Measurements from ENCODE around the gene ZC3H8.

The ZC3H8 gene

DNA sequence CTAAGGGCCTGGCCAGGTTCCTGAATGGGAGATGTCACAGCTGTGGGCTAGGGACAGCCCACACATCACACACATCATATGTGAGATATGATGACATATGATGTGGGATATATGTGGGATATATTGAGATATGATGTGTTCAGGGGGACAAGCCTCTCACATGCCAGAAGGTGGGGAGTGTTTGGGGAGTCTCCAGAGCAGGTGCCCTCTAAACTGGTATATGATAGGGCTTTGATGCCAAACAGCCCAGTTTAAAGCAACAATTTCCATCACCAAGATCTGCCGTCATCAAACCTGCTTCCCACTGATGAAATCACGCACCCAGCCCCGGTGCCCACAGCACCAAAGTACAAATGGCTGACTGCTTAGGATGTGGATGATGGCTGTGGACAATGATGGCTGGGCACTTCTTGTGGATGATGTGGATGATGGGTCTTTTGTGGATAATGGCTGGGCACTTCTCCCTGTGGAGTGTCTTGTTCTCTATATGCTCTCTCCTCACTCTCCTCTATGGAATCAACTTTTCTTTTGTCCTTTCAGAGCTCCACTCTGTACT lies 65.8 kb downstream of the ZC3H8 start:
- no peak overlapping the region for H3K4me3 ChIP-seq (replicated peaks; ENCODE audit: low read depth, low read length)
- TF ChIP-seq, protein P1, sequence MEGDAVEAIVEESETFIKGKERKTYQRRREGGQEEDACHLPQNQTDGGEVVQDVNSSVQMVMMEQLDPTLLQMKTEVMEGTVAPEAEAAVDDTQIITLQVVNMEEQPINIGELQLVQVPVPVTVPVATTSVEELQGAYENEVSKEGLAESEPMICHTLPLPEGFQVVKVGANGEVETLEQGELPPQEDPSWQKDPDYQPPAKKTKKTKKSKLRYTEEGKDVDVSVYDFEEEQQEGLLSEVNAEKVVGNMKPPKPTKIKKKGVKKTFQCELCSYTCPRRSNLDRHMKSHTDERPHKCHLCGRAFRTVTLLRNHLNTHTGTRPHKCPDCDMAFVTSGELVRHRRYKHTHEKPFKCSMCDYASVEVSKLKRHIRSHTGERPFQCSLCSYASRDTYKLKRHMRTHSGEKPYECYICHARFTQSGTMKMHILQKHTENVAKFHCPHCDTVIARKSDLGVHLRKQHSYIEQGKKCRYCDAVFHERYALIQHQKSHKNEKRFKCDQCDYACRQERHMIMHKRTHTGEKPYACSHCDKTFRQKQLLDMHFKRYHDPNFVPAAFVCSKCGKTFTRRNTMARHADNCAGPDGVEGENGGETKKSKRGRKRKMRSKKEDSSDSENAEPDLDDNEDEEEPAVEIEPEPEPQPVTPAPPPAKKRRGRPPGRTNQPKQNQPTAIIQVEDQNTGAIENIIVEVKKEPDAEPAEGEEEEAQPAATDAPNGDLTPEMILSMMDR (IDR thresholded peaks at IDR 0.05; ENCODE audit: insufficient read depth, low read length, poor library complexity, severe bottlenecking): no peak
- H3K27me3 ChIP-seq (replicated peaks; ENCODE audit: control insufficient read depth, insufficient read depth, low read length): no peaks in the 10 kb centered on the region
- H3K36me3 ChIP-seq (ENCODE audit: control insufficient read depth, insufficient read depth, low read length): no peaks in the 10 kb centered on the region
- no peak for DNase-seq (ENCODE audit: extremely low read depth, insufficient read length)

- no peaks in the 10 kb centered on the region for H3K36me3 ChIP-seq (ENCODE audit: control insufficient read depth, insufficient read depth, low read length)
- DNase-seq (ENCODE audit: extremely low read depth, insufficient read length): no peak
- H3K27me3 ChIP-seq (replicated peaks; ENCODE audit: control insufficient read depth, insufficient read depth, low read length): no peaks in the 10 kb centered on the region
- TF ChIP-seq, protein P1 (IDR thresholded peaks at IDR 0.05; ENCODE audit: insufficient read depth, low read length, poor library complexity, severe bottlenecking): no peak
- H3K4me3 ChIP-seq (replicated peaks; ENCODE audit: low read depth, low read length): no peak overlapping the region
These were observed 66.8 kb downstream of the ZC3H8 start for GRCh38 chr2:112187805-112188596.

GRCh38 chr2:112187046-112187715 lies 67.7 kb downstream of the ZC3H8 start:
- no peak for DNase-seq (ENCODE audit: extremely low read depth, insufficient read length)
- H3K4me3 ChIP-seq (replicated peaks; ENCODE audit: low read depth, low read length): no peak overlapping the region

DNA sequence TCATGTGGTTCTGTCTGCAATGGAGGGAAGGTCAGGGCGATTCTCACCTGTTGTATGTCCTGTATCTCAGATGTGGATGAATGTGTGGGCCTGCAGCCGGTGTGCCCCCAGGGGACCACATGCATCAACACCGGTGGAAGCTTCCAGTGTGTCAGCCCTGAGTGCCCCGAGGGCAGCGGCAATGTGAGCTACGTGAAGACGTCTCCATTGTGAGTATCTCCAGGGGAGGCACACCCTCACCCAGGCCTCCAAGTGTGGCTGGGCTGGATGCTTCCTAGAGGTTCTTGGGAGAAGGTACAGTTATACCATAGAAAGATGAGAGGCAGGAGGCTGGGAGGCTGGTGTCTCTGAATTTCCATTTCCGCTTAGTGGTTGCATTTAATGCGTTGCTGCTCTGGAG lies 69.7 kb downstream of the ZC3H8 start:
- no peaks in the 10 kb centered on the region for H3K27me3 ChIP-seq (replicated peaks; ENCODE audit: control insufficient read depth, insufficient read depth, low read length)
- TF ChIP-seq, protein P1 (IDR thresholded peaks at IDR 0.05; ENCODE audit: insufficient read depth, low read length, poor library complexity, severe bottlenecking): no peak
- DNase-seq (ENCODE audit: extremely low read depth, insufficient read length): no peak
- no peaks in the 10 kb centered on the region for H3K36me3 ChIP-seq (ENCODE audit: control insufficient read depth, insufficient read depth, low read length)
- H3K4me3 ChIP-seq (replicated peaks; ENCODE audit: low read depth, low read length): no peak overlapping the region

More at GRCh38 chr2:112187046-112187715, 67.7 kb downstream of the ZC3H8 start:
- TF ChIP-seq, protein P1 (IDR thresholded peaks at IDR 0.05; ENCODE audit: insufficient read depth, low read length, poor library complexity, severe bottlenecking): no peak
- Histone ChIP-seq H3K36me3 (ENCODE audit: control insufficient read depth, insufficient read depth, low read length) (no peaks in the 10 kb centered on the region), H3K27me3 (replicated peaks; ENCODE audit: control insufficient read depth, insufficient read depth, low read length) (no peaks in the 10 kb centered on the region)

DNA sequence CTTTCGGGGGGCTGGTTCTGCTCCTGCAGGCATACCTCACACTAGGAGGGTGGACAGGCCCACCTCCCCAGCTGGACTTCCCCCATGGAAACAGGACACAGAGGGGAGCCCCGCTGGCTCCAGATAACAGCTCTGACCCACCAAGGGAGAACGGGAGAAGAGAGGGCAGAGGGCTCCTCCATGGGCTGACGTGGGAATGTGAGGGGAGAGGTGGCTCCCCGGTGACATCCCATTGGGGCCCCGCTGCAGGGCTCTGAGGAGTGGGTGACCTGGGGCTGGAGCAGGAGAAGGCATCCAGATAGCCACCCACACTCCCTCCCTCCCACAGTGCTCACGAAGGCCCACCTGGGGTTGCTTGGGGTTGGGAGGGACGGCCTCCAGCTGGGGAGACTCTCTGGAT lies 70.7 kb downstream of the ZC3H8 start:
- Histone ChIP-seq H3K36me3 (ENCODE audit: control insufficient read depth, insufficient read depth, low read length) (no peaks in the 10 kb centered on the region), H3K4me3 (replicated peaks; ENCODE audit: low read depth, low read length) (no peak overlapping the region), H3K27me3 (replicated peaks; ENCODE audit: control insufficient read depth, insufficient read depth, low read length) (no peaks in the 10 kb centered on the region)
- DNase-seq (ENCODE audit: extremely low read depth, insufficient read length): no peak
- TF ChIP-seq, protein P1 (IDR thresholded peaks at IDR 0.05; ENCODE audit: insufficient read depth, low read length, poor library complexity, severe bottlenecking): no peak

Data from GM06990 (cell line).